ENCODE results near the gene APOBEC3F.

Gene APOBEC3F

GRCh38 chr22:39094717-39095389 lies 54.2 kb downstream of the APOBEC3F start:
- no peak for DNase-seq (ENCODE audit: low read depth)

GRCh38 chr22:39095971-39096370 lies 55.3 kb downstream of the APOBEC3F start:
- no peak for DNase-seq (ENCODE audit: low read depth)

DNA sequence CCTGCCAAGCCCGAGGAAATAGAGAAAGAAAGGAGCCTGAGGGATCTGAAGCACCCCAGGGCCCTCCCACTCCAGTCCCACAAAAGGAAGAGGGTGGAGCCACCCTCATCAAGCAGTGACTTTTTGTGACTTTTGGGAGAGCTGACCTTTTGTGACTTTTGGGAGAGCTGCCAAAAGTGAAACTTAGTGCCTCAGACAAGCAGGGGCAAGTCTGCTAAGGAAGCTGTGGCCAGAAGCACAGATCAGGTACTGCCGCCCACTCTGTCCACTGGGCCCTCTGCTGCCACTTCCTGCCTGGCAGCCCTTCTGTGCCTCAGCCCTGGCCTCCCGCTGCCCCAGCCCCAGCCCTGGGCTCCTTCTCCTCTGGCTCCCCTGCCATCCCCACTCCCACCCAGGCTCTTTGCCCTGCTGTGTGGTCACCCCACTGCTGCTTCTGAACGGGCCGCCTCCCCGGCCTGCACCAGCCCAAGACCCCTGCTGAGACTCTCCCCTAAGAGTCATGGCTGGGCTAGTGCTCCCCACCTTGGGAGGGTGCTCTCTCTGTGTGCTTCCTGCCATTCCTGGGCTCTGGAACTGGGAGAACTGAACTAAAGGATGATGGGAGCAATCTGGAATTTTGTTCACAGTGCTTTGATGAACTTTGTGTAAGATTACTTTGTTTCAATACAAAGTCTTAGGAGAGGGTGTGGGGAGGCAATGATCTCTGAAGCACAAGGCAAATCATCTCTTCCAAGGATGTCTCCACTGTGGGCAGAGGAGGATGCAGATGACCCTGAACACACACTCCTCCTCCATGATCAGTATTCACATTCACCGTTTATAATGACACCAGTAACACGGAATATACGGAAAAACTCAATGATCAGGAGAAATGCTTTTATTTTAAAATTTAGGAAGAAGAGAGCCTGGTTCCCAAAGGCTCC lies 56.7 kb downstream of the APOBEC3F start, which contains the start of gene APOBEC3H:
TSS of gene APOBEC3H (plus strand) at position 147 of the 923 bp plus-strand sequence. CDS start 3,035 bp downstream, outside the sequence.
- no peak for DNase-seq (ENCODE audit: low read depth)

- DNase-seq (ENCODE audit: low read depth): no peak
Measured at GRCh38 chr22:39098026-39098425, 57.4 kb downstream of the APOBEC3F start.

DNA sequence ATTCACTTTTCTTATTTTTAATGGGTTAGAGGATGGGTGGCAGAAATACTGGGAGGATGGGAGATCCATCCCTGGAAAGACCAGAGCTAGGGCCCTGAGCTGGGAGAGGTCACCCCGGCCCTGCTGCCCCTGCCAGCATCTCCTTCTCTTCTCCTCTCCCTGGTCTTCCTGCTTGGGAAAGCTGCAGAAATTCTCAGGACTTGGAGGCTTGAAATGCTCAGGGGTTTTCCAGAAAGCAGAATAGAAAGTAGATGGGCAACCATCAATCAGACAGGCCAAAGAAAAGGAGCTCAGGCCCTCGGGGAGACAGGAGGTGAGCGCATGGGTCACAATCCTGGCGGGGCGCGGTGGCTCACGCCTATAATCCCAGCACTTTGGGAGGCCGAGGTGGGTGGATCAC lies 57.9 kb downstream of the APOBEC3F start:
- DNase-seq (ENCODE audit: low read depth): no peak

DNA sequence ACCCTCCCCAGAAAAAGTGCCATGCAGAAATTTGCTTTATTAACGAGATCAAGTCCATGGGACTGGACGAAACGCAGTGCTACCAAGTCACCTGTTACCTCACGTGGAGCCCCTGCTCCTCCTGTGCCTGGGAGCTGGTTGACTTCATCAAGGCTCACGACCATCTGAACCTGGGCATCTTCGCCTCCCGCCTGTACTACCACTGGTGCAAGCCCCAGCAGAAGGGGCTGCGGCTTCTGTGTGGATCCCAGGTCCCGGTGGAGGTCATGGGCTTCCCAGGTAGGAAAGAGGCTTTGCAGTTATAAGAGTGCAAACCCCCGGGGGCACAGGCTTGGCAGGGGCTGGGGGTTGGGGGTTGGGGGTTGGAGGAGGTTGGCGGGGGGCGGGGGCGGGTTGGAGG lies 60.6 kb downstream of the APOBEC3F start:
- DNase-seq (ENCODE audit: low read depth): no peak

GRCh38 chr22:39103431-39103830 lies 62.8 kb downstream of the APOBEC3F start:
- no peak for DNase-seq (ENCODE audit: low read depth)
